G401 (cell line): Measurements from ENCODE around the gene FBLN1. TPM values are rescaled to one million over a fixed set of nuclear protein-coding genes. Genes with fewer than 3 reads are reported as not detected.
A peak's percentile ranks its signal among the peaks of the same experiment; 100 is the strongest.
"Not testable (repeated sequence)": the region's sequence is repeated elsewhere in the genome, so short reads cannot be mapped to it uniquely, and the experiment has no call there.

Experiments
- DNase-seq: peaks from one replicate; pipeline ENCODE4 v3.0.0-alpha.2; 2015; ENCODE audit warnings: low spot score
- in situ Hi-C: cut with HindIII; loops from 2 replicates; pipeline ENCODE4 v1.10.0; 2016; ENCODE audit warnings: low sequenced_read_pairs, mixed read lengths
- total RNA-seq: library from RNA; depleted of rRNA; stranded (reverse); fragments of >200 nt; shearing (Covaris generic); gene quantifications from 2 replicates; pipeline ENCODE4 v1.2.3, GENCODE V29; 2014

Gene FBLN1
- total RNA-seq, 1 experiment from 2014 or later = 128 TPM

DNA sequence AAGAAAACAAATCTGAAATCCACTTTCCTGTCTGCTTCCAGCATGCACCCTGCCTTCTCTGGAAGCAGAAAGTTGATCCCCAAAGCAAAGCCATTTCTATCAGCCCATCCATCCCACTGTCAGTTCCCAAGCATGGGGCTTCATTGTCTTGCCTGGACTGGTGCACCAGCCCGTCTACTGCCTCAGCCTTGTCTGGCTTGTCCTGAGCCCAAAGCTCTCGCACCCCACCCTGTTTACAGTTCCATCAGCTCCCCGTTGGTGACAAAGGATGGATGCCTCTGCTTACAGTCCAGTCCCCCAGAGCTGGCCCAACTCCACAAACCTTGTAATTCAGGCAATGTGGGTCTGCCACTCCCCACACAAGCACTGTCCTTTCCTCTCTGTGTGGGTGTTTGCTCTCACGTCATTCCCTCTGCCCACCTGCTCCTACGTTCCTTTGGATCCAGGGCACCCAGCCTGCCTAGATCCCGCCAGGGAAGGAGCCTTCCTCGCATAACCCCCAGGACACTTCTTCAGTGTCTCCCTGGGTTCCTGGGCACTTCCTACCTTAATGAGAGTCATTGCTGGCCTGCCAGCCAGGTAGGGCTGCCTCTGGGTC, 38.8 kb downstream of the FBLN1 start:
- in situ Hi-C loops = no loop called here
- DNase-seq = no peak

DNA sequence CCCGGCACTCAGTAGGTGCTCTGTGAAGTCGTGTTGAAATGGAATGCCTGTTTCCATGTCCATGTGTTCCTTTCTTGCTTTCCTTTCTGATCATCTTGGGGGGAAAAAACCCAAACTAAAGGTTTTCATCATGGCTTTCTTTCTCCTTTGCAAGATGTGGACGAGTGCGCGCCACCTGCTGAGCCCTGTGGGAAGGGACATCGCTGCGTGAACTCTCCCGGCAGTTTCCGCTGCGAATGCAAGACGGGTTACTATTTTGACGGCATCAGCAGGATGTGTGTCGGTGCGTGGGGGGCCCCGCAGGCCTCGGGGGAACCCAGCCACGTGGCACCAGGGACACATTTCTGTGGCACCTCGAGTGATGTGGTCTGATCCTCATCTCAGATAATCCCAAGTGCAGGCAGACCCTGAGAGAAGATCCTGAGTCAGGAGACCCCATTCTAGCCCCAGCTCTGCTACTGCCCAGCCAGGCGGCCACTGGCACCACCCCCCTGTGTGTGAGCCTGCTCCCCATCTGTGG, 39.4 kb downstream of the FBLN1 start:
- in situ Hi-C loops = no loop called here
- no peak for DNase-seq

DNA sequence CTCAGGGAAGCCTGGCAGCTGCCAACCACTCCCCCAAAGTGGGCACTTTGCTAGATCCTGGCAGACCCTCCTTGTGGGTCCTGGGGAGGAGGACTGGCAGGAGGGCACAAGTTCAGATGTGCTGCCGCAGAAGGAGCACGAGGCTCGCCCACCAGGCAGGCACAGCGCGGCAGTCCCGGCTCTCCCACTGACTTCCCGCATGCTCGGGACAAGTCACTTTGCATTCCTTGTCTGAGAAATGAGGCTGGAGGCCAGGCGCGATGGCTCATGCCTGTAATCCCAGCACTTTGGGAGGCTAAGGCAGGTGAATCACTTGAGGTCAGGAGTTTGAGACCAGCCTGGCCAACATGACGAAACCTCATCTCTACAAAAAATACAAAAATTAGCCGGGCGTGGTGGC, 40.1 kb downstream of the FBLN1 start:
- DNase-seq, in situ Hi-C loops: not testable (repeated sequence)

DNA sequence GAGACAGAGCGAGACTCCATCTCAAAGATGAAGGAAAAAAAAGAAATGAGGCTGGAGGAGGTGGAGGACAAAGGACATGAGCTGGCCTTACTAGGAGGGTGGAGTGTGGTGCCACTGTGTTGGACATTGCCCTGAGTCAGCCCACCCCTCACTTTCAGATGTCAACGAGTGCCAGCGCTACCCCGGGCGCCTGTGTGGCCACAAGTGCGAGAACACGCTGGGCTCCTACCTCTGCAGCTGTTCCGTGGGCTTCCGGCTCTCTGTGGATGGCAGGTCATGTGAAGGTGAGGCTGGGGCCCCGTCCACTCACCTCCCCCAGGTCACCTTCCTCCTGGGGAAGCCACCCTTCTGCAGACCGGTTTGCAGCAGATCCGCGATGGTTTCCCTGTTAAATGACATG, 40.6 kb downstream of the FBLN1 start:
- DNase-seq = no peak
- in situ Hi-C loops = no loop called here

DNA sequence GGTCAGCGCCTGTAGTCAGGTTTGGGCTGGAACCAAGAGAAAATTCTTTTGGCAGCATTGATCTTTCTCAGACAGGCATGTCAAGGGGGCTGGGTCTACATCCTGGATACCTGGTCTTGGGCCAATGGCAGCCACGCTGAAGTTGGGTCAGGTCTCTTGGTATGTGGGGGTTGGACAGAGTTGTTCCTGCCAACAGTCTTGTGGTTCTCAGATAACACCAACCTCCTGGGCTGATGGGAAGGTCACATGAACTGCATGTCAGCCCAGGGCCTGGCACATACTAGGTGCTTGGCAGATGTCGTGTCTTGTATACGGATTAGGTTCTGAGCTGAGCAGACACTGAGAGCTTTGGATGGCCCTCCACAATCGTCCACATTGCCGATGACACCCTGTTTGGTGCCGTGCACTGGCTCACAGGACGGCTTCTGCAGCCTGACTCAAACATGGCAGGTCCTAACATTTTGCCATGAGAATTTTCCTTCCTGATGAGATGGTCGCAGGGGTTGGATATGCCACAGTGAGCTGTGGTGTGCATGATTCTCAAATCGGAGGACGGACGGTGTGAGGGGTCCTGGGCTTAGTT, 42.0 kb downstream of the FBLN1 start:
- in situ Hi-C loops = no loop called here
- DNase-seq = no peak

DNA sequence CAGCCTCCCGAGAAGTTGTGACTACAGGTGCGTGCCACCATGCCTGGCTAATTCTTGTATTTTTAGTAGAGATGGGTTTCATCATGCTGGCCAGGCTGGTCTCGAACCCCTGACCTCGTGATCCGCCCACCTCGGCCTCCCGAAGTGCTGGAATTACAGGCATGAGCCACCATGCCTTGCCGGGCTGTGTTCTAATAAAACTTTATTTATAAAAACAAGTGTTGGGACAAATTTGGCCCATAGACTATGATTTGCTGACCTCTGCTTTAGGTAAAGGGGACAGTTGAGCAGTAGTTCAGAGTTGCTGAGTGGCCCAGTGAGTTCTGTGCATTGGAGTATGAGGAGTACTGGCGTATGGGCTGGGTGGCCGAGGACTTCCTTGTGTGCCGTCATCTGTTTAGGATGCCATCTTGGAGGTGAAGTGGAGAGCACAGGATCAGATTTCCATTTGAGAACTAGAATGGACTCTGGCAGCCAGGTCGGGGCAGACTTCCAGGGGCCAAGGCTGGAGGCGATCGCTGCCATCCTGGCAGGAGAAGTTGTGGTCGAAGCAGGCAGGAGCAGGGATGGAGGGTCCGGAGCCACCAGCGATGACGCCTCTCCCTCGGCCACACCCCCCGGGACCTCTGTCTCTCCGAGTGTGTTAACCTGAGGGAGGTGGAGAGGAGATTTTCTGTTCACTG, 43.8 kb downstream of the FBLN1 start:
- no peak for DNase-seq
- in situ Hi-C loops = no loop called here

DNA sequence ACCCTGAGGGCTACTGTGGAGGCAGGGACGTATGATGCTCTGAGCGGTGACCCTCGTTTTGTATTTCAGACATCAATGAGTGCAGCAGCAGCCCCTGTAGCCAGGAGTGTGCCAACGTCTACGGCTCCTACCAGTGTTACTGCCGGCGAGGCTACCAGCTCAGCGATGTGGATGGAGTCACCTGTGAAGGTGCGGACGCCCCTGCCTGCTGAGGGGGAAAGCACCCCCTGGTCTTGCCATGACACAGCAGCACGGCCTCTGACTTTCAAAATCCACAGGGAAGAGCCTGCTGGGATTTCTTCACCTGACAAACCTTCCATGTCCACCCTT, 44.3 kb downstream of the FBLN1 start:
- no peak for DNase-seq
- in situ Hi-C loops = no loop called here

DNA sequence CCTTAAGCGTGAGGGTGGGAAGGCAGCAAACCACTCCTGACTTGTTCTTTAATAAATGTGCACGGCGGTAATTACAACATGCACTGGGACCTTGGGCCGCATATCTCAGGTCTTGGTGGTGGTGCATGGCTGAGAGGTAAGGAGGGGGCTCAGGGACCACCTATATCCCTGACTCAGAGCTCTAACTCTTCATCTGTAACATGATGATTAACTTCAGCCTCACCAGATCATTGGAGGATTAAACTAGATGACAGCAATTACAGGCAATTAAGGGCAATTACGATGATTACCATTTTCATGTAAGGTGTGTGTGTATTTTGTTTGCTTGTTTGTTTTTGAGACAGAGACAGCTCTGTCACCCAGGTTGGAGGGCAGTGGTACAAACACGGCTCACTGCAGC, 45.0 kb downstream of the FBLN1 start:
- in situ Hi-C loops = no loop called here
- DNase-seq = no peak

DNA sequence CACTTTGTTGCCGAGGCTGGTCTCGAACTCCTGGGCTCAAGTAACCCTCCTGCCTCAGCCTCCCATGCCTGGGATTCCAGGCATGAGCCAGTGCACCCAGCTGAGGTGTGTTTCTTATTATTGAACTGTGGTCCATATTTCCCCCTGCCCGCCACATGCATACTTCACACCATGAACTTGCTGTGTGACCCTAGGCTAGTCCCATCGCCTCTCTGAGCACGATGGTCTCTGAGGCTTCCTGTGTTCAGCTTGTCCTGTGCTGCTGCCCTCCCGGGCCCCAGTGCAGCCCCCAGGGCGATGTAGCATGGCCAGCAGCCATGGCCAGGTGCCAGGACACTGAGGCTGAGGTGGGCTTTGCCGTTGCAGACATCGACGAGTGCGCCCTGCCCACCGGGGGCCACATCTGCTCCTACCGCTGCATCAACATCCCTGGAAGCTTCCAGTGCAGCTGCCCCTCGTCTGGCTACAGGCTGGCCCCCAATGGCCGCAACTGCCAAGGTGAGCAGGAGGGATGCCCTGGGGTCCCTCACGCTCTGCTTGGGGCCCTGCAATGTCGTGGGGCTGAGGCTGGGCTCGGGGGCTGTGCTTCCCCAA, 45.7 kb downstream of the FBLN1 start:
- in situ Hi-C loops = no loop called here
- no peak for DNase-seq

DNA sequence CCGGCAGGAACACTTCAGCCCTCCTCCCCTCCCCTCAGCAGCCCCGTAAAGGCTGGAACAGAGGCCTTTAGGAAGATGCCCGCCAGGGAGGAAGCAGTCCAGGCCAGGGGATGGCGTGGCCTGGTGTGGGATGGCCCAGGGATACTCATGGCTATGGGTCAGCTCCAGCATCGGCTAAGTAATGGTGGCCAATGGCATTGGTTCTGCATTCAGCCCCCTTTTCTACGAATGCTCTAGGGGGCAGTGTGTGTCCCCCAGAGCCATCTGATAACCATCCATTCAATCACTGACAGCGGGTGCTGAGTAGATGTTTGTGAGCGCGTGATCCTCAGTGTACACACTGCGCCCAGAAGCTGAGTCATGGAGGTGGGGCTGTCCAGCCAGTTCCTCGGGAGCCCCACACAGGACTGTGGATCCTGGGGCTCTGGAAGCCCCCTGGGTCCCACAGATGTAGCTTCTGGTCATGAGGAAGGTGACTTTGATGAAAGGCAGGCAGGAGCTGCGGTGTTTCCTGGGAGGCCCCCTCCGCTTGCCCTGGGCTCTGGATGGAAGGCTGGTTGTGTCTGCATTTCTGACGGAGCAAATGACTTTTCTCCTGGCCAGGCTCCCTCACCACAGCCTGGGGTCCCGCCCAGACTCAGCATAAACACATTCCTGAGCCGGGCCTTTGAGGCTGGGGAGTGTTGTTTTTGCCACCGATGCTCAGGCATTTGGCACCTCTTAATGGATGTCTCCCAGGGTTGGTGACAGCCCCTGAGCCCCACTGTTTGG, 46.5 kb downstream of the FBLN1 start:
- DNase-seq = no peak
- in situ Hi-C loops = no loop called here

DNA sequence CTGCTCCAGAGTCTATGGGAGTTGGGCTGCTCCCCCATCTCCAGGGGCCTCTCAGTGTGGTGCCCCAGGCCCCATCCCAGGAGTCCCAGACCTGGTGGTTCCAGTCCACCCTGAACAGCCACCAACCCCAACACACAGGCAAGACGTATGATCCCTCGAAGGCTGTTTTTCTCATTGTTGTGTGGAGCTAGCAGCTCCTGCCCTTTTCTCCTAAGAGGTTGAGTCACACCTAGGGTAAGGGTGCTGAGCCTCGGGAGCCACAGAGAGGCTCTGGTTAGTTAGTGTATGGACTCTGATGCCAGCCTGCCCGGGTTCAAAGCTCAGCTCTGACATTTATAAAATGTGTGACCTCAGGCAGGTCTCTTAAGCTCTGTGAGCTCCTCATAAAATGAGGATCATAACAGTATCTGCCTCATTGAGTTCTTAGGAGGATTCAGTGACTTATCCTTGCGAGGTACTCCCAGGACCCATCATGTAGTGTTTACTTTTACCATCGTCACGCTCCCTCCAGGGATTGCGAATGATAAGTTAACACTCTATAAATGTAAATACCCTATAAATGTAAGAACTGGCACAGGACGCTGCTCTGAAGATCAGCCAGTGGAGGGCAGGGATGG, 47.2 kb downstream of the FBLN1 start:
- in situ Hi-C loops = no loop called here
- DNase-seq = no peak

DNA sequence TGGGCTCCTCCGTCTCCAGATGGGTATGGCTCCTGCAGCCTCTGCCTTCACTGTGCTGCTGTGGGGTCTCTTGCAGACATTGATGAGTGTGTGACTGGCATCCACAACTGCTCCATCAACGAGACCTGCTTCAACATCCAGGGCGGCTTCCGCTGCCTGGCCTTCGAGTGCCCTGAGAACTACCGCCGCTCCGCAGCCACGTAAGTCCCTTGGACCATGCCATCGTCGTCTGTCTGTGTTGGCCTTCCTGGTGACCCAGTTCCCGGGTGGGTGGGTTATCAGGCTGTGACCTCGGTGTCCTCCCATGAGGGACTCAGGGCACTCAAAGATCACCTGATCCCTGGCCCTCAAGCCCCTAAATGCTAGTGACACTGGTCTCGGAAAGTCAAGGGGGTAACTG, 47.7 kb downstream of the FBLN1 start:
- in situ Hi-C loops = no loop called here
- no peak for DNase-seq

DNA sequence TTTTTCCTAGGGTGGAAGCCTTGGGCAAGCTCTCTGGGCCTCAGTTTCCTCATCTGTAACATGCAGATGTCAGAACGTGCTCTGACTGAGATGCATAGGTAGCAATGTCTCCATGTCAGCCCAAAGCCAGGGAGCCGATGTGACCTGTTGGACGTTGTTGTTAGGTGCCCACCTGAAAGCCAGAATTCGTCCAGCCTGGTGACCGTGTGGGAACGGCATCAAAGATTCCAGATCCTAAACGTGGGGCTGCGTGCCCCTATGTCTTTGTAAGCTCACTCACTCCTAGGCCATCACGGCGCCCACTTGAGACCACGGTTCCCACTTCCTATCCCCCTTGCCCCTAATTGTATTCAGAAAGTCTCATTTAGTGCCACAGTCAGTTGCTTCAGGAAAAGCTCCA, 48.2 kb downstream of the FBLN1 start:
- no peak for DNase-seq
- in situ Hi-C loops = no loop called here

DNA sequence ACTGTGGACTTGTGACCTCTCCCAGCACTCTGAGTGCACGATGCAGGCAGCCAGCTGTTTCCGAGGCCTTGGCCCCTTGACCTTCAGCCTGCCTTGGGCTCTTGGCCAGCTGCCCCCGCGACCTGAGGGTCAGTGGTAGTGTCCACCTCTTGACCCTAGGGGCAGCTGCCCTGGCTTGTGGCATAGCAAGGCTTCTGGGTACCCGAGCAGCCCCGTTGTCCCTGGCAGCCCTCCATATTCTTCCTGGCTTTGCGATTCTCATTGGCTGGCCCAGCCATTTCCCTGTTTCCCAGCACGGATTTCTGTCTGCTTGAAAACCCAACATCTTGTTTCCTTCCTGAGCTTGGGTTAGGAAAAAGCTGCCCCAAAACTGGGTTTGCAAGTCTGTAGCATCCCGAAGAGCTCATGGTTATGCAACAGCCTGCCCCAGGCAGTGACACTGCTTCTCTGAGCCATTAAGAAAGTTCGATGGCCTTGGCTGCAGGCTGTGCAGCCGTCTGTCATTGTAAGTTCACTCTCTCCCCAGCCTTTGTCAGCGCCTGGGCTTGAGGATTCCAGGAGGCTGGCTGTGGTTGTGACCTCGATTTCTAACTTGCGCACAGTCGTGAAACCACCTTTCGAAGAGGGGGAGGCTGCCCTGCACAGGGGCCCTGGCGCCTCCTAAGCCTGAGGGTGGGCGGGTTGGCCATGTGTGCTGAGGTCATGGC, 48.8 kb downstream of the FBLN1 start:
- DNase-seq = peak; percentile 24
- in situ Hi-C loops = no loop called here

DNA sequence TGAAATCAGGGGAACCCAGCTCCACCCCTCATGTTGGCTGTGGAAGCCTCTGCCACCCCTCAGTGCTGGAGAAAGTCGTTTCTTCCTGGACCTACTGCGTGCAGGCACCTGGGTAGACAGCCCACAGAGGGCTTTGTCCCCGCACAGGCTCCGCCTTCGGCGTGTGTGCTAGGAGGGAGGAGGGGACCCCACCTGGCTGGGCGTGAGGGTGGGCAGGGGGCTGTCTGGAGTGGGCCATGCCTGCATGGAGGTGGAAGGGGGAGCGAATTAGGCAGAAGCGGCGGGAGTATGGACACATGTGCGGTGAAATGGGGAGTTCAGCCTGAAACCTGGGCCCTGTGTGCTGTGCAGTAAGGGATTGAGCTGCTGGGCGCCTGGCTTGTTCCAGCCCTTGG, 49.3 kb downstream of the FBLN1 start:
- in situ Hi-C loops = no loop called here
- no peak for DNase-seq

DNA sequence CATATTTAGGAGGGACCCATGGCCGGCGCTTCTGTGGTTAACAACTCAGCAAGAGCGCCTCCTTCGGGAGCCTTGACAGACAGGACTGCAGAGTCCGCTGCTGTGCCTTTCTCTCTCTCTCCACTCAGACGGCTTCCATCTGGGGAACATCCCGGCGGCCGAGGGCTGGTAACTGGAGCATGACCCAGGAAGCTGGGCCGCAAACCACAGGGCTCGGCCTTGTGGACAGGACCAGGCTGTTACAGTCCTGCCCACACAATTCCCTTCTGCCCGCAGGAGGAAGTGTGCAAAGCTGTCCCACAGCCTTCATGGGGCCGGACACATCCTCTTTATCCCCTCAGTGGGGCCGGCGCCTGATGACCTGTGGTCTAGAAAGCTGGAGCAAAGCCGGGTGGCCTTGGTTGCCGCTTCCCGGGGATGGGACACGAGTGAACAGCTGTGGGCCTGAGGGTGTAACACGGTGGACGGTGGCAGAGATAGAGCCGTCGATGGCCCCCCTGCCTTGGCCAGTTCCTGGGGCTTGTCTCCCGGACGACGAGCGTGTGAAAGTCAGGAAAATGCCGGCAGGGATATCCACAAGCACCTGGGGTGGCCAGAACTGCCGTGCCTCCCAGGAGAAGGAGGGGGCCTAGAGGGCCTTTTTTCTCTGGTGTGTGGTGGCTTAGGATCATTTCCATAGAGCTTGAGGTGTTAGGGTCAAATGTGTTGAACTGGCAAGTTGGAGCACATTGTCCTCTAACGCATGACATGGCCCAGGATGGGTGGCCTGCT, 50.1 kb downstream of the FBLN1 start:
- DNase-seq = no peak
- in situ Hi-C loops = no loop called here

DNA sequence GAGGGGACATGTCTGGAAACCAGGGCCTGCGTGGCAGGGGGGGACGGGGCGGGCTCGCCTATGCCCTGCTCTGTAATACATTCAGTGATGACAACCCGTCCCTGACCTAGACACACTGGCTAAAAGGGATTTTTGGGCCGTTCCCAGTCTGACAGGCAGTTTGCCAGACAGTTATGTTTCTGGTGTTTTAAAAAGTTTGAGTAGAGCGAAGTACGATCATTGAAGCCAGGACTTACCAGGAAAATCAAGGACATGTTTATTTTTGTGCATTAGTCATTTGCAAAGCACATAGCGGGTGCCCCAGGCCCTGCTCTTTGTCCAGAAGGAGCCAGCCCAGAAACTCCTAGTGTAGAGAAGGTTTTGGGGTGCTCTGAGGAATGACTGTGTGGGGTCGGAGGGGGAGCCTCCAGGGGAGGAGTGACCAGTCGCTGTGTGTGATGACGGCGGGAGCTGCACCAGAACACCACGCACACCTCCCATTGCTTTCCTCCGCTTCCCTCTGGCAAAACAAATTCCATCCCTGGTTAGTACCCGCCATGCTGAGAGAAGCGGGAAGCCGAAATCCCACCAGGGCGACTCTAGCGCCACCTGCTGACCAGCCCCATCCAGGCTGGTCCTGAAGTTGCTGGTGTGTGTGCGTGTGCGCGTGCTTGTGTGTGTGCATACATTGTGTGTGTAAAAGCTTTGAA, 50.8 kb downstream of the FBLN1 start:
- DNase-seq = peak; percentile 77
- in situ Hi-C loops = no loop called here

DNA sequence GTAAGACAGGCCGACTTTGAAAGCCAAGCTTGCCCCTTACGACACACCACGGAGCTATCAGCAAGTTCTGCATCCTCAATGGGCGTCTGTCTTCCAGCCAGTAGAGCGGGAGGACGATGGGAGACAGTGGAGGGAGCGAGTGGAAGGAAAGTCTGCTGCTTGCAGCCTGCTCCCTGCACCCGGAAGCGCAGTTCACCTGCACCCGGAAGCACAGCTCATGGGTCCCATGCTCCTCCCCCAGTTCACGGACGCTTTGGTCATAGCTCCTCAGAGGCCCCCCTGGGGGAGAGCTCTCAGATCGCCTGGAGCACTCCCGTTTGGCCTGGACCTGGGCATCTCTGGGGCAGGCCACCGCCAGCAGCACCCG, 51.3 kb downstream of the FBLN1 start:
- in situ Hi-C loops = no loop called here
- no peak for DNase-seq
